Stimulated activated CD8-positive, alpha-beta memory T cell treated with anti-CD3 and anti-CD28 coated beads, Interleukin-4, amount 100 ng/mL, for 4 hours (primary cell): ENCODE results near the gene SLC25A45.

Source experiments
- DNase-seq, 2 donors: peaks; one replicate each; pipeline ENCODE4 v3.0.0-alpha.2; 2020; ENCODE audit warnings: low read depth in 2 of 2, low spot score in 1 of 2

Gene SLC25A45

DNA sequence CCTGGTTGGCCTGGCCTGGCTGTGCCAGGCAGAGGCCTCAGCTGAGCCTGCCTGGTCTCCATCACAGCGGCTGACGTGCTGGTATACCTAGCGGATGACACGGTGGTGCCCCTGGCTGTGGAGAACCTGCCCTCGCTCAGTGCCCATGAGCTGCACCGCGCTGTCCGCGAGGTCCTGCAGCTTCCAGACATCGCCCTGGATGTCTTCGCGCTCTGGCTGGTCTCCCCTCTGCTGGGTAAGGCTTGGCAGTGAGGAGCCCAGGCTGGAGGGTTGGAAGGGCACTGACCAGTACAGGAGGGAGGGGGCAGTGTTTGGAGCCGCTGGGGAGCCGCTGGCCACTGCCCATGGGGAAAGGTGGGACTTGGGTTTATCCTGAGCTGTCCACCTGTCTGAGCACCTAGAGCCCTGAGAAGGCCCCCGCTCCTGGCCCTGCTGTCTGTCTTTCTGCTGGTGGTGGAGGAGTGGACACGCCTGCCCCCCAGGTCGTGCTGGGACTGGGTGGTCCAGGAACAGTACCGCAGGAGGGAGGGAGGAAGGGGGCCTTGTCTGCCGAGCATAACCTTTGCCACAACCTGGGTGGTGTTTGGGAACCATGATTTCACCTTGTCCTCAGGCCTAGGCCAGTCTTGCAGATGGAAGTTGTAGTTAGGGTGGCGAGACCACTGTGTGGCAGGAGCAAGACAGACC is 7.0 kb upstream of the SLC25A45 start:
- no peak for DNase-seq

DNA sequence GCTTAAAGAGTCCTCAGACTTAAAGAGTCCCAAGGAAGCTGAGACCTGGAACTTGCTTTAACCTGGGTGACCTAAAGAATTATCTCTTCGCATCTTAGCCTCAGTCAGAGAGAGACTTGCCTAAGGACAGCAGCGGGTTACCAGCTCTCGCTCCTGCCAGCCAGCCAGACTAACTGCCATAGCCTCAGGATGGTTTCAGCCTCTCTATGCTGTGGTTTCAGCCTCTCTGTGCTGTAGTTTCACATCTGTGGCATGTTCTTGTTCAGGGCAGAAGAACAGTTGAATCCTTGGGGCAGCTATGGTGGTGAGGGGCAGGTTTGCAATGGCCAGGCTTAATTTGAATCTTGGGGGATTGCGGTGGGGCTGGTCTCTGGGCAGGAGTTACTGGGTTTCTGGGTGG is 6.3 kb upstream of the SLC25A45 start:
- no peak for DNase-seq

DNA sequence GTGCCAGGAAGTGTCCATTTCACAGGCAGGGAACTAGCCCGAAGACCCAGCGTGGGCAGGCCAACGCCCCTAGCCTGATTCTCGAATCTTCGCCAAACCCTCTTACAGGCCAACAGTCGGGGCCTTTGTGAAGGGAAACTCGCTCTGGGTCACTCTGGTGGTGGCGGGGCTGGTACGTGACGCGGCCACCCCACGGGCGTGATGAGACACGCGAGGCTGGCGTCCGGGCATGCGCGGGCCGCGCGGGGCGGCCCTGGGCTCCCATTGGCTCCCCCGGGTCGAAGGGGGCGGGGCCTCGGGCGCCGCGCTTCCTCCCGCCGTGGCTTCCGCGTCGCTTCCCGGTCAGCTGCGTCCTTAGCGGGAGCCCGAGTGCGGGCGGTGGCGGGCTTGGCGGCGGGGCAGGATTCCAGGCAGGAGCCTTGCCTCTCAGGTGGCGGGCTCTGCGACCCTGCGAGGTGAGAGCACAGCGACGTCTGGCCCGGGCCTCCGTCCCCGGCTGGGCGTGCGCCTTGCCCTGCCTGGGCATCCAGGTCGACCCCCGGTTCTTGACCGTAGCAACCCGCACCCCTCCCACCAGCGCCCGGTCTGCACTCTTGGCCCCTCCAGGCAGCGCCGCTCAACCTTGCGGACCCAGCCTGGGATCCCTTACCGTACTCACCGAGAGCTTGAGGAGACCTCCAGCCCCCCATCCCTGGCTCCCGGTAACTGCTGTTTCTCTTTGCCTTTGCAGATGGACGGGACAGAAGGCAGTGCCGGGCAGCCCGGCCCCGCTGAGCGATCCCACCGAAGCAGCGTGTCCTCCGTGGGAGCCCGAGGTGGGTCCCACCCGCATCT is 4.1 kb upstream of the SLC25A45 start, which contains the start of gene FRMD8:
Gene FRMD8, plus strand, starts transcription at position 331 of the 834 bp plus-strand sequence. Its CDS starts 400 bp downstream, at position 731.
- peak; percentile 73 to 81 for DNase-seq

DNA sequence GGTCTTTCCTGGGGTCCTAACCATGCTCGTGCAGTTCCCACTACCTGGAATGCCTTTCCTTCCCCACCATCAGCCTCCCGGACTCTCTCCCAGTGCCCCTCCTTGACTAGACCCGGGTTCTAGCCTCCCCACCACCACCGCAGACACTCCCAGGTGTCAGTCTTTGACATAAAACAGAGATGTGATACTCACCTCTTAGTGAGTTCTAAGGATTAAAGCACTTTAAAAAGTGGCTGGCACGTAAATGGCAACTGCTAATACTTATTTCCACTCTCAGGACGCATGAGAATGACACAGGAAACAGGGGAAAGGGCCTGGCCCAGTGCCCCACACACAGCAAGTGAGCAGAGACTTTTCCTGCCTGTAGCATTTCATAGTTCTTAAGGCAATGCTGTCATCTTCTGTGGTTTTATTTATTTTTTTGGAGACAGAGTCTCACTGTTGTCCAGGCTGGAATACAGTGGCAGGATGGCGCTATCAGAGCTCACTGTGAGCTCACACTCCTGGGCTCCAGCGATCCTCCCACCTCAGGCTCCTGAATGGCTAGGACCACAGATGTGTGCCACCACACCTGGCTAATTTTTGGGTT is 1.9 kb upstream of the SLC25A45 start:
- no peak for DNase-seq

DNA sequence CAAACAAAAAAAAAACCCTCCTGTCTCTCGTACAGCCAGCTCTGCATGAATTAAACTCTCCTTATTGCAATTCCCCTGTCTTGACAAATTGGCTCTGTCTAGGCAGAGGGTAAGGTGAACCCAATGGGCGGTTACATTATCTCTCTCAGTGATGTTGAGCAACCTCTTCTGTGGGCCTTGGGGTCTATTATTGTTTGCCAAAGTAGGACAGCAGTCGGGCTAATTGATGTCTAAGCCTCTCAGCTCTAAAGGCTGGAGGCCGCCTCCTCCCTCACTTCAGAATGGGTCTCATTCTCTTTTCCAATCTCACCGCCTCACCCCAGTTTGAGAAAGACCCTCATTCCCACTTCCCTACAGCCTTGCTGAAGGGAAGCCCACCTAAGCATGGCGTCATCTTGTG is 1.3 kb upstream of the SLC25A45 start:
- DNase-seq, result no peak

DNA sequence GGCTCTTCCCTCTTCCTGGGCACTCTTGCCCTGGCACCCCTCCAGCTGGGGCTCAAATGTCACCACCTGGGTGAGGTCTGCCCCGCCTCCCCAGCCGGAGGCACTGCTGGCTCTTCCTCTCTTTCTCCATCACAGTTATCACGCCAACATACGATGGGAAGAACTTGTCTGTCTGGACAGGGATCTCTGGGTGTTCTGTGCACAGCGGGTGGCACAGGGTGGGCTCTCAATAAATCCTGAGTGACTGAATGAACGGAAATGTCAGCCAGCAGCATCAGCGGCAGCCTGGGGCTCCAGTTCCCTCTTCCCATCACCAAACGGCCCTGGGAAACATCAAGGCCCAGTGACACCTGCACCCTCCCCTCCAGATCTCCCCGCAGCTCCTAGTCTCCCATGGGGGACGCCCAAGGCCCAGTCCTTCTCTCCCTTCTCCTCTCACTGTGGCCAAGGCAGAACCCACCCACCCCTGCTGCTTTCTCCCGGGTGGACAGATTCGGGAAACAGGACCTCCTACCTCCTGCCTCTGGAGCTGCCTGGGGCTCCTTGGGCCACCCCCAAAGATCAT is 440 bp upstream of the SLC25A45 start:
- DNase-seq, result no peak

DNA sequence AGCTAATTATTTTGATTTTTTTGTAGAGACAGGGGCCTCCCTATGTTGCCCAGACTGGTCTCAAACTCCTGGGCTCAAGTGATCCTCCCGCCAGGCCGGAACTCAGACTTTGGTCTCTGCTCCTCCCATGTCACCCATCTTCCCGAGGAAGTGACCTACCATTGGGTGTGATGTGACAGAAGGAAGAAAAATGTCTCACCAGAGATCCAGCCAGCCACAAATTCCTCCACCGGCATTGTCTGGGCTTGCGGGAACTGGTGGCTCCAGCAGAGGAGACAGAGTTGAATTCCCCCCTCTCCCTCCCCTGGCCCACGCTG is 772 bp downstream of the SLC25A45 start:
- no peak for DNase-seq

DNA sequence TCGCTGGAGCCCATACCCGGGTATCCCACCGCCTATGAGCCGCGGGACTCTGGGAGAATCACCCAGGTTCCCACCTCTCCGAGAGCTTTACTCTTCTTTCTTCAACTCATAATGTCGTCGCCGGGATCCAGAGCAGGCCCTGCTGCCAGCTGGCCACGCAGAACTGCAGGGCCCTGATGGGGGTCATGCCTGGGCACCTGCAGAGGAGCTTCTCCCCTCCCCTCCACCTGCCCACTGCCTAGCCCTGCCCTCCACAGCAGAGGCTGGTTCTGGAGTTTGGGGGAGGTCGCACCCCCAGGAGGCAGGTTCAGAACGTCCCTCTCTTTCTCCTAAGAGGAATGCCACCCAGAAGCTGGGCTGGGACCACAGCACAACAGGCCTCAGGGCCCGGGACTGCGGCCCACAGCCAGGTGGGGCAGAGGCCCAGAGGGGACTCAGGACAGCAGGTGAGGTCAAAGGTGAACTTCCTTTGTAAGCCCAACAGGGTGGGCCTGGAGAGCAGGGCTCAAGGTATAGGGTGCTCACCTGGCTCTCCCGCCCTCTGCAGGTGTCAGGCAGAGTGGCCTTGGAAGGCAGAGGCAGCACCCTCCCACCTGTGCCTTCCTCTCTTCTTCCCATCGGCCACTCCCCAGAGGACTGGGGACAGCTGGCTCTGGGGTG is 1.9 kb downstream of the SLC25A45 start:
- no peak for DNase-seq

DNA sequence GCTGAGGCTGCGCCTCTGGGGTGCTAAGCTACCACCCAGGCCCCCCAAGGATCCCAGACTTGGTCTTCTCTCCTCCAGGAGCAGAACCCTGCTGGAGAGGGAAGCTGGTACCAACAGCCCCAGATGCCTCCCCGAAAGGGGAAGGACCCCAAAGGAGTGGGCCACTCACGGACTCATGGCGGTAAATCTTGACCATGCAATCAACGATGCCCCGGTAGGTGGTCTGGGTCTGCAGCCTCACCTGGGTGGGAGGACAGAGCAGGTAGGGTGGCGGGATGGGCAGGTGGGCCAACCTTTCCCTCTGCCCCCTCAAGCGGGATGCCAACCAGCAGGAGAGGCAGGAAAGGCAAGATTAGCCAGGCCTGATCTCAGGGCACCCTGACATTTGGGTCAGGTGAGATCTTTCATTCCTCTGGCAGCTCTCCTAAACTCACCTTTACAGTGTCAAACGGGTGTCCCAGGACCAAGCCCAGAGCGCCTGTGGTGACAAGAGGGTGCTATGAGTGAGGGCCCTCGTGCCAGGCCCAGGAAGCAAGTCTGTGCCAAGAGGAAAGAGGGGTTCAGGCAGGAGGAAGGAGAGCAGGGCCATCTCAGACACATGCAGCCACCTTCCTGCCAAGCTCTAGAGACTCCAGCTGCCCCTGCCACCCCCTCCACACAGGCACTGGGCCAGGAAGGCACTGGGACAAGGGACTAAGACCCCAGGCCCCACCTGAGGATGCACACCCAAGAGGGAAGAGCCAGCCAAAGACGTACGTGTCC is 2.6 kb downstream of the SLC25A45 start:
- no peak for DNase-seq

DNA sequence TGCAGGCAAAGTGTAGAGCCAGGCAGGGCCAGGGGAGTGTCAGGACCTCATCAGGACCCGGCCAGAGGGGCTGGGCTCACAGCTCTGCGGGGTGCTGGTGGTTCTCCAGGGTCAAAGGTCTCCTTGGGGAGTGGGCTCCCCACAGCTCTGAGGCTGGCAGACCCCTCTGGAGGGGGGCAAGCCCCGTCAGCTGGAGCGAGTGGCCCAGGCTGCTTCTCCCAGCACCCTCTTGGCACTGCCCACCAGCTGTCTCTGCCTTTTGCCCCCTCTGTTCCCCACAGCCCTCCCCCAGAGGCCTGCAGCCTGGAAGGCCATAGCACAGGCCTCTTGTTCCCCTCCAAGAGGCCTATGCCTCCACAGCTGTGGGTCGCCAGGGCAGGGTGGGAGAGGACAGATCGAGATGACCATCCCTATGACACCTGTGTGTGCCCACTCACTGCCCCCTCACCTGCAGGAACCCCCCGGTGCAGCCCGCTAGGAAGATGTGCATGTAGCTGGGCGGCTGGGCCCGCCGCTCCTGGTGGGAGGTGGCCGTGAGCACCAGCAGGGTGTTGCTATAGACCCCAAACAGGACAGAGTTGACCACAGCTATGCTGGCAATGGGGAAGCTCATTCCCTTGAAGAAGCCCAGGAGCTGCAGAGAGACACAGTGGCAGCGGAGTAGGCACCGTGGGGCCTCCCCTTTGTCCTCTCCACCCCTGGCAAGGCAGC is 3.4 kb downstream of the SLC25A45 start:
- no peak for DNase-seq

DNA sequence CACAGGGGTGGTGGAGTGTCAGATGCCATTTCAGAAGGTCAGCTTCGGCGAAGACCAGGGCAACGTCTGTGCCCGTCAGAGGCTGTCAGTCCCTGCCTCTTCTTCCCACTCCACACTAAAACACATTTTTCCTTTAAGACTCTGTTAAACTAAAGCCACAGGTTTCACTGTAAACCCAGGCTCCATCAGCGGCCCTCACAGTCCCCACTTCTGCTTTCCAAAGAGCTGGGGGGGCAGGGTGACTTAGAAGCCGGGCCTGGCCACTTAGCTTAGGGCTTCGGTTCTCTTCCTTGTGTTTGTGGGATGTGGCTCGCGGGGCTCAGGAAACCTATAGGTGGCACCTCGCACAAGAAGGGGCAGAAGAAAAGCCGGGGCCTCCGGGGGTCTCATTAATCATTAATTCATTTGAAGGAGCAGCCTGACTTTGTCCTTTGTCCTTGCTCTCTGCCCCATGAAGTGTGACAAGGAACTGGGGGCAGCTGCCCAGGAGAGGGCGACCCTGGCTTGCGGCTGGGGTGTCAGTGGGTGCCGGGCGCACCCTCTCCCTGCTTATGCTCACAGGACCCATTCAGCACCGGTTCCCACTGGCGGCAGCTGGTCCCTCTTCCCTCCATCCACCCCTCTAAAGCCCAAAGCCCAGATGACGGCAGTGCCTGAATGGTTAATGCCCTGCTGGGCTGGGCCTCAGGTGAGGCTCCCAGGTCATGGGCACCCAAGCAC is 4.1 kb downstream of the SLC25A45 start:
- DNase-seq, result no peak

DNA sequence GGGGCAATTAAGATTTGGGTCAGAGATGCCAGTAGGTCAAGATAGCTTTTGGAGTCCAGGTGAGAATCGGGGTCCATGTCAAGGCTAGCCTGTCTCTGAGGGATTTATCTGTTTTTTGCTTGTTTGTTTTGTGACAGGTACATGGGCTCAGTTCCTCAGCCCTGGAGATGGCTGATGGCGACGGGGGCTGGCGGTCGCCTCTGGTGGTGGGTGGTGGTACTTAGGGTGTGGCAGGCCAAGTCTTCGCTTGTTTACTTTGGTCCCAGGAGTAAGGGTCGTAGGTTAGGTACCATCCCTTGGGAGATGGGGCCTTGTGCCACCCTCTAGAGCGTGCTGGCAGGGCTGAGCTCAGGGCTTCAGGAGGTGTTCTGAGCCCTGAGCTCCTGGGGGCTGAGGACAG is 4.7 kb downstream of the SLC25A45 start:
- no peak for DNase-seq

DNA sequence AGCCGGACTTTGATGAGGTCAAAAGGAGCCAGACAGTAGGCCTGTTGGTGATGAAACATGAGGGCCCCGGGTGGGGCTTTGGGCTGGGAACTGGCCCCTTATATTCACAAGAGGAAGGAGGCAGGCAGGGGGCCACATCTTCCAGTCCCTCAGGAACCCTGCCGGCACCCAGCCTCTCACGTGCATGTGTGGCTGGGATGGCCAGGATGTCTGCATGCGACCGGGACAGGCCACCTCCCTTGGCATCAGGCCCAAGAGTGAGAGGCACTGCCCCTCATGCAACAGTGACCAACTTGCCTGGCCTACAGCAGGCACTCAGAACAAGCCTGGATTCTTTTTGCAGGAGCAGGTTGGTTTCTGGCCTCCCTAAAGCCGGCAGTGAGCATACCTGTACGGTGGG is 5.4 kb downstream of the SLC25A45 start:
- no peak for DNase-seq

DNA sequence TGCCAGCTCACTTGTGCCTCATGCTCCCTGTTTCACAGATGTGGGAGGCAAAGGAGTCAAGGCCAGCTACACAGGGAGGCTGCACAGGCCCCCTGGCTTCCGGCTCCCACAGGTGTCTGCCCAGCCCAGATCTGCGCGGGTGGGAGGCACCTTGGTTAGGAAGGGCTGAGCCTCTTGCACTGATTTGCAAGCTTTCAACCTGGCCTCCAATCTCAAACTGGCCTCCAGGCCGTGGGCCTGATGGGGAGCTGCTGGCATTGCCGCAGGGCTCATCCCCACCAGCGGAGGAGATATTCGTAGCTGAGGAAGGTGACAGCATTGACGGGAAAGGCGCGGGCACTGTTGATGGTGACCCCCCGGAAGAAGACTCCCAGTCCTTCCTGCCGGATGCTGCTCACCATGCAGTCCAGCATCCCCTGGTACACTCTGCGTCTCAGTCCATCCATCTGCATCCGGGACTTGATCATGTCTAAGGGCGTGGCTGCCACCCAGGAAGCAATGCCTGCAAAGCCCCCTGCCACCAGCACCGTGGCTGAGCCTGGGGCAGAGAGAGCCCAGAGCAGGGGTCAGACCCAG is 6.2 kb downstream of the SLC25A45 start:
- no peak for DNase-seq

DNA sequence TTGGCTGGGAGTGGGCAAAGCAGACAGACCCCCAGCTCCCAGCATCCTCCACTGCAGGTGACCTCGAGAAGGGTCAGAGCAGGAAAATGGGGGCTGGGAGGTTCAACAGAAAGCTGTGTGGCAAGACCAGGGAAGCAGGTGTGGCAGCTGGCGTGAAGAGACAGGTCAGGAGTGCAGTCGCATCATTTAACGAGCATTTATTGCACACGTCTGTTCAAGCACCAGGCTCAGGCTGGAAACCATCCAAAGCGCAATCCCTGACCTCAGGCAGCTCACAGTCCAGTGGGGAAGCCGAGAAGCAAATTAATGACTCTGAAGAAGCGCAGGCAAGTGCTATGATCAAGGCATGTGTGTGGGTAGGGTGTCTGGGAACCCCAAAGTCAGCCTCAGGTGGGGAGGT is 7.4 kb downstream of the SLC25A45 start:
- DNase-seq, result no peak

DNA sequence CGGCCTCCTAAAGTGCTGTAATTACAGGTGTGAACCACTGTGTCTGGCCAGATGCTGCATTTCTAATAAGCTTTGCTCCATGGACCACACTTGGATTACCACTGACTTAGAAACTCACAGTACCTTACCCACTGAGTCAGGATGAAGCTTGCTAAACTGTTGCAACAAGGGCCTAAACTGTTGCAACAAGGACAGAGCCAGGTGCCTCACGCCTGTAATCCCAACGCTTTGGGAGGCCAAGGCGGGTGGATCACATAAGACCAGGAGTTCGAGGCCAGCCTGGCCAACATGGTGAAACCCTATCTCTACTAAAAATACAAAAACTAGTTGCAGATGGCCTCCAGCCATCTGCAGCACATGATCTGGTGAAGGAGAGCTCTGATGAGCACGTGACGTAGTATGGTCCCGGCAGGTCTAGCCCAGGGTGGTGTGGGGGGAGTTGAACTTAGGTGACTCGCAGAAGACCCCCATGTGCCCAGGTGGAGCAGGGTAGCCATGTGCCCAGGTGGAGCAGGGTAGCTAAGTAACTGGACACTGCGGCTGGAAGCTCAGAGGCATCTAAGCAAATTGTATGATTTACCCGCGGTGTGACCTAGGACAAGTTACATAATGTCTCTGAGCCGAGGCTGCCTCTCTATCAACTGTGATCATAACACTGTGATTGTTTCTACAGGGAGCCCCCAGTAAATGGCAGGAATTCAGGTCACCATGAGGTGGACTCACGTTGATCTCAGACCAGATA is 8.4 kb downstream of the SLC25A45 start:
- no peak for DNase-seq

DNA sequence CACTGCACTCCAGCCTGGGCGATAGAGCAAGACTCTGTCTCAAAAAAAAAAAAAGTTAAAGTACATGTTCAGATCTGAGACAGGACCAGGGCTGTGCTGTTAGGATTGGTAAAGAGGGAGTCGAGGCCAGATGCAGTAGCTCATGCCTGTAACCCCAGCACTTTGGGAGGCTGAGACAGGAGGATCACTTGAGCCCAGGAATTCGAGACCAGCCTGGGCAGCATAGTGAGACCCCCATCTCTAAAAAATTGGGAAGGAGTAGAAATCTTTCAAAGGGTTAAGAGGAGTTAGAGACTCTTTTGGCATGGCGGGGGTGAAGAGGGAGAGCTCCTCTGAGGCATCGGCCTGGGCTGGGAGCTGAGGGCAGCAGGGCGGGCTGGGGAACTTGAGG is 11.8 kb downstream of the SLC25A45 start:
- no peak for DNase-seq

DNA sequence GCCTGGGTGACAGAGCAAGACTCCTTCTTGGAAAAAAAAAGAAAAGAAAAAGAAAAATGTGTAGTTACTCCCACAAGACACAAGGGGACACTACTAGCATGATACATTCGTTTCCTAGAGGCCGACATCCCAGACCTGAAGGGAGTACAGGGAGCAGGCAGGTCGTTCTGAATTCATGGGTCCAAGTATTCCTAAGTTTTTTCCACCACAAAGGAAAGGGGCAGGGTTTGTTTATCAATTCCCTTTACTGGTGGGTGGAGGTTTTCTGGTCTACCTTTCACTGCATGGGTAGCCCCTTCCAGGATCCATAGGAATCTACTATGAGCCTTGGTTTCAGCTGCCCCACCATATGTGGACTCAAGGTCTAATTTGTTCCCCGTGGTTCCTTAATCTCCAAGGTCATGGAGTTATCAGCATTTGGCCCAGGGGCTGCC is 16.1 kb downstream of the SLC25A45 start:
- DNase-seq, result no peak
